ENCODE data around the gene QRFP. TPM values are rescaled to one million over a fixed set of nuclear protein-coding genes. Genes with fewer than 3 reads are reported as not detected.

The QRFP gene
- polyA plus RNA-seq, 1 of the 3 experiments (the other 2 are of a cell fraction), result not detected

- no peaks in the 10 kb centered on the region for H3K9me2 ChIP-seq
- no peak overlapping the region for H3K9ac ChIP-seq
- DNase-seq, result no peak
- H3K36me3 ChIP-seq (replicated peaks in 1 of 2; ENCODE audit: control insufficient read depth in 1 of 2, insufficient read depth in 2 of 2, low read length in 1 of 2), result no peaks in the 10 kb centered on the region
- 81% methylated on average over 27 of the region's 31 CpGs for WGBS (ENCODE audit: low lambda C conversion rate)
- no peaks in the 10 kb centered on the region for H3F3A ChIP-seq (replicated peaks; ENCODE audit: insufficient read depth)
- no peak overlapping the region for H3K4me3 ChIP-seq (ENCODE audit: low read depth in 2 of 2, low read length in 1 of 2)
- no peaks in the 10 kb centered on the region; a peak in 1 of 4 replicates for H3K4me1 ChIP-seq (ENCODE audit: control insufficient read depth in 1 of 2, insufficient read depth in 2 of 2, low read depth in 1 of 2, low read length in 1 of 2)
- no peaks in the 10 kb centered on the region for H3K79me2 ChIP-seq (ENCODE audit: insufficient read depth)
- H3K4me2 ChIP-seq, result no peak overlapping the region
- CTCF ChIA-PET, result interaction anchor here (0.6 to 1.5 kb wide), 4 partner anchors 15 to 221 kb away, joined by 3 to 5 read pairs (median 4); no protein-coding TSS in a partner anchor
- POLR2A ChIA-PET, result no interaction called here
- no peaks in the 10 kb centered on the region for H4K20me1 ChIP-seq (ENCODE audit: insufficient read depth)
- H3K9me3 ChIP-seq, result no peaks in the 10 kb centered on the region
- H2AFZ ChIP-seq (ENCODE audit: low read depth), result no peak overlapping the region
- H3K27ac ChIP-seq (ENCODE audit: low read depth in 2 of 2, low read length in 1 of 2), result no peak overlapping the region
- no peaks in the 10 kb centered on the region; the same call in 1 of the 2 replicates for H3K27me3 ChIP-seq (ENCODE audit: insufficient read depth)
- no peak for TF ChIP-seq POLR2AphosphoS5 (IDR thresholded peaks at IDR 0.05; ENCODE audit: low read depth, low read length)
- no peak for TF ChIP-seq ELF1 (IDR thresholded peaks at IDR 0.05)
- no peak for TF ChIP-seq NRF1 (IDR thresholded peaks at IDR 0.05; ENCODE audit: low read depth, low read length)
- TF ChIP-seq TCF12 (IDR thresholded peaks at IDR 0.05), result no peak
- no peak for TF ChIP-seq FOXJ3 (CRISPR knock-in tag; IDR thresholded peaks at IDR 0.05)
- TF ChIP-seq MAX (IDR thresholded peaks at IDR 0.05; ENCODE audit: low read depth), result no peak
- TF ChIP-seq GABPA (IDR thresholded peaks at IDR 0.05; ENCODE audit: low read depth), result no peak
Measured at GRCh38 chr9:130921989-130922892, 25.6 kb upstream of the QRFP start.

- H3K27ac ChIP-seq (ENCODE audit: low read depth in 2 of 2, low read length in 1 of 2), result no peak overlapping the region
- H3K4me1 ChIP-seq (ENCODE audit: control insufficient read depth in 1 of 2, insufficient read depth in 2 of 2, low read depth in 1 of 2, low read length in 1 of 2), result no peaks in the 10 kb centered on the region
- no peaks in the 10 kb centered on the region for H4K20me1 ChIP-seq (ENCODE audit: insufficient read depth)
- no peak overlapping the region for H3K4me3 ChIP-seq (ENCODE audit: low read depth in 2 of 2, low read length in 1 of 2)
- no peak overlapping the region for H3K4me2 ChIP-seq
- H3K36me3 ChIP-seq (replicated peaks in 1 of 2; ENCODE audit: control insufficient read depth in 1 of 2, insufficient read depth in 2 of 2, low read length in 1 of 2), result no peaks in the 10 kb centered on the region
- no peak for TF ChIP-seq JUND (IDR thresholded peaks at IDR 0.05)
- TF ChIP-seq EZH2phosphoT487 (IDR thresholded peaks at IDR 0.05; ENCODE audit: borderline replicate concordance, low read depth), result no peak
- TF ChIP-seq PBX3 (IDR thresholded peaks at IDR 0.05), result no peak
- no peak for TF ChIP-seq TCF12 (IDR thresholded peaks at IDR 0.05)
- TF ChIP-seq ELF1 (IDR thresholded peaks at IDR 0.05), result no peak
- TF ChIP-seq MXI1 (IDR thresholded peaks at IDR 0.05; ENCODE audit: low read depth, low read length), result no peak
- TF ChIP-seq YY1 (IDR thresholded peaks at IDR 0.05; ENCODE audit: low read depth), result no peak
- POLR2A ChIA-PET, result no interaction called here
- CTCF ChIA-PET, result interaction anchor here (1.2 to 1.5 kb wide), 2 partner anchors 14 to 55 kb away, joined by 3 to 5 read pairs; no protein-coding TSS in a partner anchor
- no peaks in the 10 kb centered on the region for H3K79me2 ChIP-seq (ENCODE audit: insufficient read depth)
- 81% methylated on average over 21 of the region's 29 CpGs for WGBS (ENCODE audit: low lambda C conversion rate)
- no peaks in the 10 kb centered on the region for H3K9me3 ChIP-seq
- no peaks in the 10 kb centered on the region; the same call in 1 of the 2 replicates for H3K27me3 ChIP-seq (ENCODE audit: insufficient read depth)
- H3K9ac ChIP-seq, result no peak overlapping the region
- no peak overlapping the region for H2AFZ ChIP-seq (ENCODE audit: low read depth)
- no peaks in the 10 kb centered on the region for H3F3A ChIP-seq (replicated peaks; ENCODE audit: insufficient read depth)
- H3K9me2 ChIP-seq, result no peaks in the 10 kb centered on the region
- DNase-seq, result no peak
Measured at GRCh38 chr9:130921300-130921988, 24.8 kb upstream of the QRFP start.

Data from SK-N-SH (cell line).